Measurements from ENCODE around the gene GRHL3.

DNA sequence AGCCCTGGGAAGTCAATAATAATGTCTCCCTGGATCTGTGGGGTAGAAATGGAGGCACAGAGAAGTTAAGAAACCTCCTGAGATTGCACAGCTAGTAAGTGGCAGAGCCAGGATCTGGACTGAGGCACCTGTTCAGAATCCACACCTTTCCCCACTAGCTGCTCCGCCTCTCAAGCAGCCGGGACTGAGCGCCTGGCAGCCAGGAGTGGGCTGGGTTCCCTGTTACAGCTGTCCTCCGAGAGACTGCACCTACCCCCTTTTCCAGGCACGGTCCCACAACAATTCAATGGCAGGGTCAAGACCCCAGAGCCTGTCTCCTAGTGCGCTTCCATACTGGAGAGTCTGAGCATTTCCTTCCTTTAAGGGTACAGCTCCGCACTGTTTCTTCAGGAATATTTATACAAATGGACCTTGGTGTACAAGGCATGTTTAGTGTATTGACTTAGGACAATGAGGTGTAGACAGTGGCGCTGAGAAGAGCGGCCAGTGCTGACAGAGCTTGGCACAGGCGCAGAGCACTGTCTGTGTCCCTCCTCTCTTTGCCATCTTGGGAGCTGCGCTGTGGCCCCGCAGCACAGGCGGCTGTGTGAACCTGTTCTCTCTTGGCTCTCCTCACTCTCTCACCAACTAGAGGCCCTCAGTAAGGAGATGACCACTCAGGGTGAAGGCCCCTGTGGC, 24.4 kb downstream of the GRHL3 start:
- TF ChIP-seq, protein P1, sequence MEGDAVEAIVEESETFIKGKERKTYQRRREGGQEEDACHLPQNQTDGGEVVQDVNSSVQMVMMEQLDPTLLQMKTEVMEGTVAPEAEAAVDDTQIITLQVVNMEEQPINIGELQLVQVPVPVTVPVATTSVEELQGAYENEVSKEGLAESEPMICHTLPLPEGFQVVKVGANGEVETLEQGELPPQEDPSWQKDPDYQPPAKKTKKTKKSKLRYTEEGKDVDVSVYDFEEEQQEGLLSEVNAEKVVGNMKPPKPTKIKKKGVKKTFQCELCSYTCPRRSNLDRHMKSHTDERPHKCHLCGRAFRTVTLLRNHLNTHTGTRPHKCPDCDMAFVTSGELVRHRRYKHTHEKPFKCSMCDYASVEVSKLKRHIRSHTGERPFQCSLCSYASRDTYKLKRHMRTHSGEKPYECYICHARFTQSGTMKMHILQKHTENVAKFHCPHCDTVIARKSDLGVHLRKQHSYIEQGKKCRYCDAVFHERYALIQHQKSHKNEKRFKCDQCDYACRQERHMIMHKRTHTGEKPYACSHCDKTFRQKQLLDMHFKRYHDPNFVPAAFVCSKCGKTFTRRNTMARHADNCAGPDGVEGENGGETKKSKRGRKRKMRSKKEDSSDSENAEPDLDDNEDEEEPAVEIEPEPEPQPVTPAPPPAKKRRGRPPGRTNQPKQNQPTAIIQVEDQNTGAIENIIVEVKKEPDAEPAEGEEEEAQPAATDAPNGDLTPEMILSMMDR (IDR thresholded peaks at IDR 0.05; ENCODE audit: insufficient read depth, low read depth, low read length) = no peak
- no peak for TF ChIP-seq EZH2 (IDR thresholded peaks at IDR 0.05; ENCODE audit: insufficient read depth, low read length)
